ENCODE results near the gene SNTA1. TPM values are rescaled to one million over a fixed set of nuclear protein-coding genes. Genes with fewer than 3 reads are reported as not detected.
"Not testable (repeated sequence)": the region's sequence is repeated elsewhere in the genome, so short reads cannot be mapped to it uniquely, and the experiment has no call there.

Gene SNTA1
- total RNA-seq (6.2 TPM), polyA plus RNA-seq (1 to 10 TPM; 3.8 to 8.0 (median 4.9) TPM)

DNA sequence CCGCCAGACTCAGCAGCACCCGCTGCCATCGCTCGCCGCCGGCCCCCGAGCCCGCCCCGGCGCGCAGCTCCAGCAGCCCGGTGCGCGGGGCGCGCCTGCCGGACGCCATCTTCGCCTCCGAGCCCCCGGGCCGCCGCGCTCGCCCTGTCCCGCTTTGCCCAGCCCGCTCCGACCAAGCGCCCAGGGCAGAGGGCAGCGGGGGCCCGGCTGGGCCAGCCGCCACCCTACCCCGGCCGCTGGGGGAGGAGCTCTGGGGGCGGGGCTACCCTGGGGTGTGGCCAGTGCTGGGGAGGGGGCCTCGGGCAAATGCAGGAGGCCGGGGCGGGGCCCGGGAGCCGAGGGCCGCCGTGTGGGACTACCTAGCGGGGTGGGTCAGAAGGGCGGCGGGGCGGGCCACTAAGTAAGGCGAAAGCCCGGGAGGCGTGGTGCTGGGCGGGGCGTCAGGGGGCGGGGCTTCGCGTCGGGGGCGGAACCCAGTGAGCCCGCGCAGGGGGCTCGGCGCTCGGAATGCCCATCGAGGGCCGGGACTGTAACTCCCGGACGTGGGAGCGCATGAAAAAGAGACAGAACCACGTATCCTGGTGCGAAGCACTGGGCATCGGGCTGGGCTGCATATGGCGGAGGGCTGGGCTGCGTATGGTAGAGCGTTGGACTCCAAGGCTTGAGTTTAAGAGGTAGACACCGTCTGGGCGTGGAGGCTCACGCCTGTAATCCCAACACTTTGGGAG, at the start of gene SNTA1:
SNTA1 (minus strand) TSS at position 252 of the 728 bp plus-strand sequence; CDS start at position 109, 143 bp downstream.
- Histone ChIP-seq H3K27ac (ENCODE audit: insufficient read depth, low read length, poor library complexity, severe bottlenecking) (peak within 1 kb of the TSS; percentile 79), H3K27me3 (ENCODE audit: control insufficient read depth, insufficient read depth, low read length) (no peaks in the 10 kb centered on the region), H3K4me3 (ENCODE audit: low read depth, low read length) (peak within 1 kb of the TSS; percentile 81), H3K9me3 (ENCODE audit: control insufficient read depth in 2 of 2, low read length in 2 of 2) (no peaks in the 10 kb centered on the region), H3K36me3 (ENCODE audit: control insufficient read depth, insufficient read depth, low read length) (no peaks in the 10 kb centered on the region), H3K4me1 (ENCODE audit: control insufficient read depth, insufficient read depth, low read length, poor library complexity, severe bottlenecking) (peaks cover 24% of the 10 kb centered on the region)
- Mint-ChIP-seq H3K36me3 (no peaks in the 10 kb centered on the region), H3K4me1 (peaks cover 4 to 24% (median 12%) of the 10 kb centered on the region in 4 donors), H3K9me3 (peaks cover 0 to 1% (median 0%) of the 10 kb centered on the region in 7 donors), H3K4me3 (peak within 1 kb of the TSS; percentile 92 to 97 (median 93)), H3K27ac (peak within 1 kb of the TSS; percentile 92 to 94 (median 94)), H3K27me3 (no peaks in the 10 kb centered on the region)
- ATAC-seq (ENCODE audit: low read depth in 2 of 2) (peak; percentile 83 to 85), DNase-seq (peak; percentile 75 to 89 (median 86))

DNA sequence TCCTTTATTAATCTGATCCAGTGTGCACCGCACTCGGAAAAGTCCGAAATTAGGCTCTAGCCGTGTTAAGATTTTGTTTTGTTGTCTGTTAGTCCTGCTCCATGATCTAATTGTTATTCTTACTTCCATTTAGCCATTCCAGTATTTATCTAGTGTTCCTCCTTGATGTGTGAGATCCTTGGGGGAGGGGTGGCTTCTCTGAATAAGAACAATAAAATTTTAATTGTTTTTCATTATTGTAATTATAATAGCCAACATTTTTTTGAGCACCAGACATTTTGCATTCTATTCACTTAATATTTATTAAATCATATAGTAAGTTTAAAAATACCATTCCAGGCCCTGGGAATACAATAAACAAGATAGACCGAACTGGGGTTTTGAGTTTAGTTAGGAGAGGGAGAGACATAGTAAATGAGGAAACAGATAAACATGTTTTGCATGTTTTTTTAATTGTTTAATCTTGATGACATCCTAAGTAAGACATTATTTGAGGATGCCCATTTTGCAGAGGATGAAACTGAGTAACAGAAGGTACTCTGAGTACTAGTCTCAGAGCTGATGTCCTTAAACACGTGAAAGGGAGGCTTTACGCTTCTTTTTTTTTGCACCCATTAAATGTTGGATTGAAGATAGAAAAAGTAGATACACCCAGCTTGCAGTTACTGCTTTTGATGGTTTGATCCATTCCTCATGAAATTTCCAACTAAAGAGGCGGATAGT, 47.5 kb upstream of the SNTA1 start:
- H3K27ac Mint-ChIP-seq: peak overlapping the region; percentile 32 to 89 (median 83)
- Histone ChIP-seq H3K9me3 (ENCODE audit: control insufficient read depth in 2 of 2, low read length in 2 of 2) (no peaks in the 10 kb centered on the region), H3K4me1 (ENCODE audit: control insufficient read depth, insufficient read depth, low read length, poor library complexity, severe bottlenecking) (peaks cover 18% of the 10 kb centered on the region), H3K27ac (ENCODE audit: insufficient read depth, low read length, poor library complexity, severe bottlenecking) (no peak overlapping the region), H3K36me3 (ENCODE audit: control insufficient read depth, insufficient read depth, low read length) (no peaks in the 10 kb centered on the region), H3K27me3 (ENCODE audit: control insufficient read depth, insufficient read depth, low read length) (no peaks in the 10 kb centered on the region), H3K4me3 (ENCODE audit: low read depth, low read length) (peak overlapping the region; percentile 84)
- peaks cover 5 to 40% (median 20%) of the 10 kb centered on the region in 4 donors for H3K4me1 Mint-ChIP-seq
- DNase-seq (no peak), ATAC-seq (ENCODE audit: low read depth in 2 of 2) (no peak)
- no peaks in the 10 kb centered on the region for H3K36me3 Mint-ChIP-seq
- H3K9me3 Mint-ChIP-seq: no peaks in the 10 kb centered on the region
- no peaks in the 10 kb centered on the region for H3K27me3 Mint-ChIP-seq
- H3K4me3 Mint-ChIP-seq: peak overlapping the region; percentile 90 to 99 (median 93)

DNA sequence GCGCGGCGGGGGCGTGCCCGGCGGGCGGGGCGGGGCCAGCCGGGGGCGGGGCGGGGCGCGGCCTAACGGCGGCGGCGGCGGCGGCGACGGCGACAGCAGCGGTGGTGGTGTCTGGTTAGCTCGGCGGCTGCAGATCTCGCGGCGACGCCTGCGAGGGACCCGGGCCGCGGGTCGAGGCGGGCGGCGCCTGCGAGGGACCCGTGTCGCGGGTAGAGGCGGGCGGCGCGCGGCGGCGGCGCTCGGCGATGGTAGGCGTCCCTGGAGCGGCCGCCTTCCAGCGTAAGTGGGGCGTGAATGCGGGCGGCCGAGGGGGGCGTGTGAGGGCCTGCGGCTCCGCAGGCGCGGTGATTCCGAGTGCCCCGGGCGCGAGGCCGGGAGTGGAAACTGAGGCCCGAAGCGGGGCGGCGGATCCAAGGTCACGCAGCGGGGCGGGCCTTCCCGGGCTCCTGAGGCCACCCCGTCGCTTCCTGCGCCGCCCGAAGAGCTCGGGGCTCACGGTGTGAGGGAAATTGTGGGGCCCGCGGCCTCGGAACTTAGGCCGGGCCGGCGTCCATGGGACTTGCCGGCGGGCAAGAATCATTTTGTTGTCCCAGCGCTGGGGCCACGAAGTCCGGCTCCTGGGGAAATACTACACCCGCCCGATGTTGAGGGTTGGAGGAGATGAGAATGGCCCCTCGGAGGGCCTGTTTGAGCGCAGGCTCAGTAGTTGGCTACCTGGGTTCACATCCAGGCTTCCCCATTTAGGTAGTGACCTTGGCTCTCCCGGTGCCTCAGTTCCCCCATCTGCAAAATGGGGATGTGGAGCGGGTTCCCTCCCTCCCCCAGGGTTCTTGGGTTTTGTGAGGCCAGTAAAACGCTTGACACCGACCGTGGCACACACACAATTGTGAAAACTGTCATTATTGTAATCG, 46.7 kb upstream of the SNTA1 start, which contains the start of gene CBFA2T2:
CBFA2T2 (plus strand) TSS at position 74 of the 911 bp plus-strand sequence; CDS start at position 246, 172 bp downstream.
- no peaks in the 10 kb centered on the region for H3K27me3 Mint-ChIP-seq
- Histone ChIP-seq H3K27ac (ENCODE audit: insufficient read depth, low read length, poor library complexity, severe bottlenecking) (peak within 1 kb of the TSS; percentile 96), H3K4me3 (ENCODE audit: low read depth, low read length) (peak within 1 kb of the TSS; percentile 84), H3K4me1 (ENCODE audit: control insufficient read depth, insufficient read depth, low read length, poor library complexity, severe bottlenecking) (peaks cover 18% of the 10 kb centered on the region), H3K9me3 (ENCODE audit: control insufficient read depth in 2 of 2, low read length in 2 of 2) (no peaks in the 10 kb centered on the region), H3K27me3 (ENCODE audit: control insufficient read depth, insufficient read depth, low read length) (no peaks in the 10 kb centered on the region), H3K36me3 (ENCODE audit: control insufficient read depth, insufficient read depth, low read length) (no peaks in the 10 kb centered on the region)
- peaks cover 0 to 36% (median 16%) of the 10 kb centered on the region in 4 donors for H3K4me1 Mint-ChIP-seq
- H3K36me3 Mint-ChIP-seq: no peaks in the 10 kb centered on the region
- peak within 1 kb of the TSS; percentile 90 to 99 (median 94) for H3K4me3 Mint-ChIP-seq
- ATAC-seq (ENCODE audit: low read depth in 2 of 2) (peak; percentile 41 to 46), DNase-seq (peak in 1 of 3 donors; percentile 64)
- H3K27ac Mint-ChIP-seq: peak within 1 kb of the TSS; percentile 48 to 95 (median 90)
- H3K9me3 Mint-ChIP-seq: no peaks in the 10 kb centered on the region

DNA sequence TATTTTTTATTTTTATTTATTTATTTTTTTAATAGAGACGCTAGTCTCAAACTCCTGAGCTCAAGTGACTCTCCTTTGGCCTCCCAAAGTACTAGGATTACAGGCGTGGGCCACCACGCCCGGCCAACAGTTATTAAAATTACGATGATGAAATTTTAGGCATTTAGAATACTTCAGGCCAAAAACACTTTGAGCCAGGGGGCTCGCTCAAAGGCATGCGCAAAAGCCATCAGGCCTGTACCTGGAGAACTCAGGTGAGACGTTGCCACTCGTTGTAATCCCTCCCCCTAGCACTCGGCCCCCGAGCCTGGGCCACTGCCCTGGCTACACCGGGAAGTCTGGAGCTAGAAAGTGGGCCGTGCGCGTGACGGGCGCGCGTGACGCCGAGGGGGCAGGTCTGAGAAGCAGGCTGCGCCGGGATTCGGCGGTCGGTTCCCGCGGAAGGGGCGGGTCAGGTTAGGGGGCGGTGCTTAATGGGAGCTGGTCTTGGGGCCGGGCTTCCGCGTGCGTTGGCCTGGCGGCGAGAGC, 46.0 kb upstream of the SNTA1 start:
- Histone ChIP-seq H3K4me1 (ENCODE audit: control insufficient read depth, insufficient read depth, low read length, poor library complexity, severe bottlenecking) (peaks cover 18% of the 10 kb centered on the region), H3K27me3 (ENCODE audit: control insufficient read depth, insufficient read depth, low read length) (no peaks in the 10 kb centered on the region), H3K36me3 (ENCODE audit: control insufficient read depth, insufficient read depth, low read length) (no peaks in the 10 kb centered on the region), H3K4me3 (ENCODE audit: low read depth, low read length) (peak overlapping the region; percentile 78), H3K9me3 (ENCODE audit: control insufficient read depth in 2 of 2, low read length in 2 of 2) (no peaks in the 10 kb centered on the region), H3K27ac (ENCODE audit: insufficient read depth, low read length, poor library complexity, severe bottlenecking) (peak overlapping the region; percentile 96)
- Mint-ChIP-seq H3K27me3 (no peaks in the 10 kb centered on the region), H3K4me1 (peaks cover 0 to 36% (median 16%) of the 10 kb centered on the region in 4 donors), H3K4me3 (peak overlapping the region; percentile 90 to 99 (median 94)), H3K9me3 (no peaks in the 10 kb centered on the region), H3K27ac (peak overlapping the region; percentile 48 to 95 (median 90)), H3K36me3 (no peaks in the 10 kb centered on the region)
- peak; percentile 96 to 97 for ATAC-seq (ENCODE audit: low read depth in 2 of 2)
- DNase-seq: peak; percentile 97 to 99 (median 98)

DNA sequence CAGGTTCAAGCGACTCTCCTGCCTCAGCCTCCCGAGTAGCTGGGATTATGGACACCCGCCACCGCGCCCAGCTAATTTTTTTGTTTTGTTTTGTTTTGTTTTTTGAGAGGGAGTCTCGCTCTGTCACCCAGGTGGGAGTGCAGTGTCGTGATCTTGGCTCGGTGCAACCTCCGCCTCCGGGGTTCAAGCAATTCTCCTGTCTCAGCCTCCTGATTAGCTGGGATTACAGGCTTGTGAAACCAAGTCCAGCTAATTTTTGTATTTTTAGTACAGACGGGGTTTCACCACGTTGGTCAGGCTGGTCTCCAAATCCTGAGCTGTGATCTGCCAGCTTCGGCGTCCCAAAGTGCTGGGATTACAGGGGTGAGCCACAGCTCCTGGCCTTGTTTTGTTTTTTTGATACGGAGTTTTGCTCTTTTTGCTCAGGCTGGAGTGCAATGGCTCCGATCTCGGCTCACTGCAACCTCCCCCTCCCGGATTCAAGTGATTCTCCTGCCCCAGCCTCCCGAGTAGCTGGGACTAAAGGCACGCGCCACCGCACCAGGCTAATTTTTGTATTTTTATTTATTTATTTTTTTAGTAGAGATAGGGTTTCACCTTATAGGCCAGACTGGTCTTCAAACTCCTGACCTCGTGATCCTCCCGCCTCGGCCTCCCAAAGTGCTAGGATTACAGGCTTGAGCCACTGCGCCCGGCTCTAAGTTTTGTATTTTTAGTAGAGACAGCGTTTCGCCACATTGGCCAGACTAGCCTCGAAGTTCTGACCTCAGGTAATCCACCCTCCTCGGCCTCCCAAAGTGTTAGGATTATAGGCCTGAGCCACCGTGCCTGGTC, 45.3 kb upstream of the SNTA1 start:
- H3K9me3 Mint-ChIP-seq; H3K27me3 ChIP-seq (ENCODE audit: control insufficient read depth, insufficient read depth, low read length); ATAC-seq (ENCODE audit: low read depth in 2 of 2); H3K36me3 ChIP-seq (ENCODE audit: control insufficient read depth, insufficient read depth, low read length); DNase-seq; H3K27me3 Mint-ChIP-seq; H3K36me3 Mint-ChIP-seq; H3K9me3 ChIP-seq (ENCODE audit: control insufficient read depth in 2 of 2, low read length in 2 of 2): not testable (repeated sequence)
- Mint-ChIP-seq H3K4me3 (peak overlapping the region; percentile 7 to 99 (median 47)), H3K27ac (peak overlapping the region in 1 of 3 donors; percentile 90), H3K4me1 (peaks cover 0 to 34% (median 15%) of the 10 kb centered on the region in 4 donors)
- Histone ChIP-seq H3K4me1 (ENCODE audit: control insufficient read depth, insufficient read depth, low read length, poor library complexity, severe bottlenecking) (peaks cover 18% of the 10 kb centered on the region), H3K27ac (ENCODE audit: insufficient read depth, low read length, poor library complexity, severe bottlenecking) (peak overlapping the region; percentile 96), H3K4me3 (ENCODE audit: low read depth, low read length) (peak overlapping the region; percentile 78)

DNA sequence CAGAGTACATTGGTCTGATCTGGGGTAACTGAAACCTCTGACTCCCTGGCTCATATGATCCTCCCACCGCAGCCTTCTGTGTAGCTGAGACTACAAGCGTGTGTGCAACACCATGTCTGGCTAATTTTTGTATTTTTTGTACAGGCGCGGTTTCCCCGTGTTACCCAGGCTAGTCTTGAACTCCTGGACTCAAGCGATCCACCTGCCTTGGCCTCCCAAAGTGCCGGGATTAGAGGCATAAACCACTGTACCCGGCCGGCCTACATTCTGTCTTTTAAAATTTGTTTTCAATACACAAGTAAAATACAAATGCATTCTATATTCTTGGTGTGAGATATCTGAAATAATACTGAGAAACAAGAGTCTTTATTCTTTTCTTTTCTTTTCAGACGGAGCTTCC, 44.6 kb upstream of the SNTA1 start:
- H3K27ac ChIP-seq (ENCODE audit: insufficient read depth, low read length, poor library complexity, severe bottlenecking): no peak overlapping the region
- Mint-ChIP-seq H3K27ac (peak overlapping the region in 2 of 3 donors; percentile 23 to 73), H3K36me3 (no peaks in the 10 kb centered on the region), H3K4me3 (peak overlapping the region; percentile 7 to 43 (median 16)), H3K9me3 (no peaks in the 10 kb centered on the region), H3K27me3 (no peaks in the 10 kb centered on the region), H3K4me1 (peaks cover 0 to 29% (median 12%) of the 10 kb centered on the region in 4 donors)
- no peaks in the 10 kb centered on the region for H3K9me3 ChIP-seq (ENCODE audit: control insufficient read depth in 2 of 2, low read length in 2 of 2)
- H3K4me1 ChIP-seq (ENCODE audit: control insufficient read depth, insufficient read depth, low read length, poor library complexity, severe bottlenecking): peaks cover 18% of the 10 kb centered on the region
- no peaks in the 10 kb centered on the region for H3K36me3 ChIP-seq (ENCODE audit: control insufficient read depth, insufficient read depth, low read length)
- H3K4me3 ChIP-seq (ENCODE audit: low read depth, low read length): no peak overlapping the region
- no peak for ATAC-seq (ENCODE audit: low read depth in 2 of 2)
- DNase-seq: no peak
- no peaks in the 10 kb centered on the region for H3K27me3 ChIP-seq (ENCODE audit: control insufficient read depth, insufficient read depth, low read length)

Measured in CD4-positive, CD25-positive, alpha-beta regulatory T cell (primary cell).